Measurements from ENCODE around the gene S1PR4. TPM values are rescaled to one million over a fixed set of nuclear protein-coding genes. Genes with fewer than 3 reads are reported as not detected.
"Not testable (repeated sequence)": the region's sequence is repeated elsewhere in the genome, so short reads cannot be mapped to it uniquely, and the experiment has no call there.

S1PR4 gene
- total RNA-seq, 2 donors from 2014 or later = 1.8 to 3.3 TPM

- intact Hi-C loops (cut with DNase I) = no loop called here
- Histone ChIP-seq H3K9me3 (no peaks in the 10 kb centered on the region), H3K4me3 (no peak overlapping the region), H3K27ac (no peak overlapping the region), H3K4me1 (no peaks in the 10 kb centered on the region), H3K27me3 (peaks cover 0 to 4% of the 10 kb centered on the region in 2 donors), H3K36me3 (replicated peaks in 1 of 2; ENCODE audit: insufficient read depth in 1 of 2, low read depth in 2 of 2) (no peaks in the 10 kb centered on the region)
- ATAC-seq = no peak
- DNase-seq = no peak
- TF ChIP-seq, protein P1, sequence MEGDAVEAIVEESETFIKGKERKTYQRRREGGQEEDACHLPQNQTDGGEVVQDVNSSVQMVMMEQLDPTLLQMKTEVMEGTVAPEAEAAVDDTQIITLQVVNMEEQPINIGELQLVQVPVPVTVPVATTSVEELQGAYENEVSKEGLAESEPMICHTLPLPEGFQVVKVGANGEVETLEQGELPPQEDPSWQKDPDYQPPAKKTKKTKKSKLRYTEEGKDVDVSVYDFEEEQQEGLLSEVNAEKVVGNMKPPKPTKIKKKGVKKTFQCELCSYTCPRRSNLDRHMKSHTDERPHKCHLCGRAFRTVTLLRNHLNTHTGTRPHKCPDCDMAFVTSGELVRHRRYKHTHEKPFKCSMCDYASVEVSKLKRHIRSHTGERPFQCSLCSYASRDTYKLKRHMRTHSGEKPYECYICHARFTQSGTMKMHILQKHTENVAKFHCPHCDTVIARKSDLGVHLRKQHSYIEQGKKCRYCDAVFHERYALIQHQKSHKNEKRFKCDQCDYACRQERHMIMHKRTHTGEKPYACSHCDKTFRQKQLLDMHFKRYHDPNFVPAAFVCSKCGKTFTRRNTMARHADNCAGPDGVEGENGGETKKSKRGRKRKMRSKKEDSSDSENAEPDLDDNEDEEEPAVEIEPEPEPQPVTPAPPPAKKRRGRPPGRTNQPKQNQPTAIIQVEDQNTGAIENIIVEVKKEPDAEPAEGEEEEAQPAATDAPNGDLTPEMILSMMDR (IDR thresholded peaks at IDR 0.05) = no peak
- TF ChIP-seq POLR2A (IDR thresholded peaks at IDR 0.05) = no peak
- WGBS, 2 donors = 40 to 62% methylated on average over 2 to 5 of the region's 5 CpGs
These were observed 27.7 kb upstream of the S1PR4 start for GRCh38 chr19:3150739-3151329.

DNA sequence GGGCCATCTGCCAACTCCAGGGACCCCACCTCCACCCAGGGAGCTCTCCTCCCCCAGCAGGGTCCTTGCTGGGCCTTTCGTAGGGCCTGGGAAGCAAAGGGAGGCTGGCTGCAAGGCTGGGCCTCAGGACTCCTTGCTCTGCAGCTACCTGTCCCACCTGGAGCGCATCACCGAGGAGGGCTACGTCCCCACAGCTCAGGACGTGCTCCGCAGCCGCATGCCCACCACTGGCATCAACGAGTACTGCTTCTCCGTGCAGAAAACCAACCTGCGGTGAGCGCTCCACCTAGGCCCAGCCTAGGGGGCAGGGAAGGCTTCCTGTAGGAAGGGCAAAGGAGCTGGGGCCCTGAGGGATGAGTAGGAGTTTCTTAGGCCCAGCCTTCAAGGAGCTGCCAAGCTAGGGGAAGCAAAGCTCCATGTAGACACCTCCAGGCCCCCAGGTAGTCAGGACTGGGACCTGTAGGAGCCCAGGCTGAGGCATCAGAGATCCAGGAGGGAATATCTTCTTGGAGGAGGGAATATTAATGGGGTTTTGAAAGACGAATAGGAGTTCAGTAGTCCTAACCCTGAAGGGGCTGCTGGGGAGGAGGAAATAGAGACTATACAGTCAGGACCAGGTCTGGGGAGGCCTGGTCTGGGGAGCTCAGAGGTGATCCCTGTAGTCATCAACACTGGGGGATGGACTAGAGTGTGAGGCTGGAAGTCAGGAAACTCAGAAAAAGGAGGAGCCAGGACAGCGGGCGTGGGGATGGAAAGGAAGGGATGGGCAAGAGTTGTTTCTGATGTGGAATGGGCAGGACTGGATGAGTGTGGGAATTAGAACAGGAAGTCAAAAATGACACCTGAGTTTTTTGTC lies 26.8 kb upstream of the S1PR4 start:
- TF ChIP-seq POLR2A (IDR thresholded peaks at IDR 0.05) = no peak
- TF ChIP-seq, protein P1 (IDR thresholded peaks at IDR 0.05) = no peak
- Histone ChIP-seq H3K36me3 (replicated peaks in 1 of 2; ENCODE audit: insufficient read depth in 1 of 2, low read depth in 2 of 2) (no peaks in the 10 kb centered on the region), H3K27ac (no peak overlapping the region), H3K4me3 (no peak overlapping the region), H3K4me1 (no peaks in the 10 kb centered on the region), H3K27me3 (peaks cover 0 to 4% of the 10 kb centered on the region in 2 donors), H3K9me3 (no peaks in the 10 kb centered on the region)
- DNase-seq = no peak
- ATAC-seq = no peak
- WGBS, 2 donors = 78 to 79% methylated on average over 14 of the region's 14 CpGs
- intact Hi-C loops (cut with DNase I) = no loop called here

GRCh38 chr19:3152419-3152780 lies 26.2 kb upstream of the S1PR4 start:
- ATAC-seq = no peak
- Histone ChIP-seq H3K36me3 (replicated peaks in 1 of 2; ENCODE audit: insufficient read depth in 1 of 2, low read depth in 2 of 2) (no peaks in the 10 kb centered on the region), H3K27me3 (peaks cover 0 to 4% of the 10 kb centered on the region in 2 donors), H3K9me3 (no peaks in the 10 kb centered on the region), H3K4me3 (no peak overlapping the region), H3K4me1 (no peaks in the 10 kb centered on the region), H3K27ac (no peak overlapping the region)
- no peak for DNase-seq
- no peak for TF ChIP-seq POLR2A (IDR thresholded peaks at IDR 0.05)
- TF ChIP-seq, protein P1 (IDR thresholded peaks at IDR 0.05) = no peak
- intact Hi-C loops (cut with DNase I) = no loop called here
- WGBS, 2 donors = 80 to 89% methylated on average over 3 of the region's 3 CpGs

GRCh38 chr19:3153286-3154230 lies 25.0 kb upstream of the S1PR4 start:
- Histone ChIP-seq H3K9me3 (no peaks in the 10 kb centered on the region), H3K27ac (no peak overlapping the region), H3K27me3 (peaks cover 0 to 4% of the 10 kb centered on the region in 2 donors), H3K4me3 (no peak overlapping the region), H3K36me3 (replicated peaks in 1 of 2; ENCODE audit: insufficient read depth in 1 of 2, low read depth in 2 of 2) (no peaks in the 10 kb centered on the region), H3K4me1 (no peaks in the 10 kb centered on the region)
- intact Hi-C loops (cut with DNase I) = no loop called here
- ATAC-seq (no peak), DNase-seq (no peak)
- TF ChIP-seq, protein P1 (IDR thresholded peaks at IDR 0.05) = no peak
- no peak for TF ChIP-seq POLR2A (IDR thresholded peaks at IDR 0.05)
- 62 to 63% methylated on average over 3 of the region's 3 CpGs for WGBS, 2 donors

DNA sequence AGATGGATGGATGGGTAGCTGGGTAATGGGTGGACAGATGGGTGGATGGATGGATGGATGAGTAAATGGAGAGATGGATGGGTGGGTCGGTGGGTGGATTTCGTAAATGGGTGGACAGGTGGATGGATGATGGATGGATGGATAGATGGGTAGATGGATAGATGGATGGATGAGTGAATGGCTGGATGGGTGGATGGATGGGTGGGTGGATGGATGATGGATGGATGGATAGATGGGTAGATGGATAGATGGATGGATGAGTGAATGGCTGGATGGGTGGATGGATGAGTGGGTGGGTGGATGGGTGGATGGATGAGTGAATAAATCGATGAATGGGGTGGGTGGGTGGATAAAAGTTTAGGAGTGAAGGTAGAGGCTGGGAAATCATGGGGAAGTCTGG lies 24.1 kb upstream of the S1PR4 start:
- DNase-seq; H3K27me3 ChIP-seq; H3K9me3 ChIP-seq; intact Hi-C loops (cut with DNase I); H3K4me1 ChIP-seq; ATAC-seq; H3K36me3 ChIP-seq (replicated peaks in 1 of 2; ENCODE audit: insufficient read depth in 1 of 2, low read depth in 2 of 2); H3K4me3 ChIP-seq: not testable (repeated sequence)
- H3K27ac ChIP-seq = peak overlapping the region in 2 of 4 donors; percentile 26 to 50
- WGBS, 2 donors = 75 to 77% methylated on average over 3 of the region's 3 CpGs
